Measurements from ENCODE around the gene UGT2B7. TPM values are rescaled to one million over a fixed set of nuclear protein-coding genes. Genes with fewer than 3 reads are reported as not detected.
A peak's percentile ranks its signal among the peaks of the same experiment; 100 is the strongest.

UGT2B7 gene
- total and polyA plus RNA-seq, 2 of the 13 experiments (the other 11 are each of a cell fraction or from before 2014, with no cell fraction given) = 26.8 to 41.8 TPM

DNA sequence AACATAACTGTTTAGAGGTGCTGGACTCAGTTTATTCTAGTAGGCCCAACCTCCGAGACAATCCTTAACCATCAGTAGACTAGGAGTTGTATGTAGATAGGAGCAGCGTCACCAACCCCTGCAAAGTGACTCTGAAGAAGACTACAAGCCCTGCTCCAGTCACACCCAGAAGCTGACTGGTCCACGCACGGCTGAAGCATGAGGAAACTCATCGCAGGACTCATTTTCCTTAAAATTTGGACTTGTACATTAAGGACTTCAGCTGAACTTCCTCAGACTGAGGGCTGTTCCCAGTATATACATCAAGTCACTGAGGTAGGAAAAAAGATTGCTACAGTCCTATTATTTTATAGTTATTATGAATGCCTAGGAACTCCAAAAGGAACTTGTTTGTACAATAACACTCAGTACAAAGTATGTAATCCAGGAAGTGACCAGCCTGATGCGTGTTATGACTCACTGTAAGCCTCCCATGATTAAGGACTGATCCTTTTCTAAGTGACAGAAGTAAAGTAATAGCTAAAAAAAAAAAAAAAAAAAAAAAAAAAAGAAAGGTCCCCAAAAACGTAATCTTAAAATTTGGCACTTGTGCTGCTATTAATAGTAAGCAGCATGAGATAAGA lies 41.6 kb upstream of the UGT2B7 start:
- FAIRE-seq (no peak), ATAC-seq (no peak), DNase-seq (ENCODE audit: low spot score) (peak; percentile 66)
- no TSS peak for BruUV-seq (replicated peaks)
- peak overlapping the region in 2 of 3 experiments; percentile 10 to 48; a peak in 3 of 6 replicates for H3K4me3 ChIP-seq (replicated peaks in 1 of 3; ENCODE audit: insufficient read depth in 1 of 3, low read depth in 2 of 3, low read length in 3 of 3)
- CTCF ChIA-PET (ENCODE audit: low intra/inter-chr PET ratio, low total read pairs) = no interaction called here
- 40% methylated on average over 7 of the region's 7 CpGs for WGBS (ENCODE audit: low lambda C conversion rate)
- peak overlapping the region; percentile 88 for H3K27ac ChIP-seq (ENCODE audit: extremely low read length, insufficient read depth, low read length)
- in situ Hi-C loops (cut with HindIII; ENCODE audit: extremely low pct_ligation_motif_present, low pct_unique_long_range_greater_than_20kb) (loop anchor here (25.0 kb wide), 1 partner anchor 567 kb away; no protein-coding TSS in a partner anchor), intact Hi-C loops (cut with micrococcal nuclease; ENCODE audit: unreplicated experiment) (loop anchor here (5.0 to 10.0 kb wide), 3 partner anchors 113 to 560 kb away; partner anchors contain the start of gene UGT2B10)
- no peaks in the 10 kb centered on the region for H3K36me3 ChIP-seq (replicated peaks in 1 of 2; ENCODE audit: control insufficient read depth in 1 of 2, insufficient read depth in 2 of 2, low read length in 2 of 2)
- H3K27me3 ChIP-seq (ENCODE audit: control insufficient read depth in 1 of 2, insufficient read depth in 2 of 2, low read length in 2 of 2) = no peaks in the 10 kb centered on the region
- H3K4me1 ChIP-seq (ENCODE audit: insufficient read depth, low read length) = peaks cover 64% of the 10 kb centered on the region
- peak overlapping the region; percentile 92 for H3K9ac ChIP-seq (ENCODE audit: insufficient read depth, low read depth, low read length)
- peak overlapping the region; percentile 83 for H3K4me2 ChIP-seq (ENCODE audit: low read depth, low read length)
- H2AFZ ChIP-seq (ENCODE audit: low read length) = no peak overlapping the region
- POLR2A ChIA-PET = interaction anchor here (0.5 to 4.3 kb wide), 12 partner anchors 9 to 322 kb away, joined by 3 to 19 read pairs (median 3); partner anchors contain the start of genes UGT2A3 and UGT2B7
- H3K9me3 ChIP-seq (ENCODE audit: low read length) = no peaks in the 10 kb centered on the region
- no peaks in the 10 kb centered on the region for H4K20me1 ChIP-seq (ENCODE audit: insufficient read depth, low read length)
- H3K79me2 ChIP-seq (ENCODE audit: insufficient read depth, low read length) = peaks cover 85% of the 10 kb centered on the region
- TF ChIP-seq, protein P1, sequence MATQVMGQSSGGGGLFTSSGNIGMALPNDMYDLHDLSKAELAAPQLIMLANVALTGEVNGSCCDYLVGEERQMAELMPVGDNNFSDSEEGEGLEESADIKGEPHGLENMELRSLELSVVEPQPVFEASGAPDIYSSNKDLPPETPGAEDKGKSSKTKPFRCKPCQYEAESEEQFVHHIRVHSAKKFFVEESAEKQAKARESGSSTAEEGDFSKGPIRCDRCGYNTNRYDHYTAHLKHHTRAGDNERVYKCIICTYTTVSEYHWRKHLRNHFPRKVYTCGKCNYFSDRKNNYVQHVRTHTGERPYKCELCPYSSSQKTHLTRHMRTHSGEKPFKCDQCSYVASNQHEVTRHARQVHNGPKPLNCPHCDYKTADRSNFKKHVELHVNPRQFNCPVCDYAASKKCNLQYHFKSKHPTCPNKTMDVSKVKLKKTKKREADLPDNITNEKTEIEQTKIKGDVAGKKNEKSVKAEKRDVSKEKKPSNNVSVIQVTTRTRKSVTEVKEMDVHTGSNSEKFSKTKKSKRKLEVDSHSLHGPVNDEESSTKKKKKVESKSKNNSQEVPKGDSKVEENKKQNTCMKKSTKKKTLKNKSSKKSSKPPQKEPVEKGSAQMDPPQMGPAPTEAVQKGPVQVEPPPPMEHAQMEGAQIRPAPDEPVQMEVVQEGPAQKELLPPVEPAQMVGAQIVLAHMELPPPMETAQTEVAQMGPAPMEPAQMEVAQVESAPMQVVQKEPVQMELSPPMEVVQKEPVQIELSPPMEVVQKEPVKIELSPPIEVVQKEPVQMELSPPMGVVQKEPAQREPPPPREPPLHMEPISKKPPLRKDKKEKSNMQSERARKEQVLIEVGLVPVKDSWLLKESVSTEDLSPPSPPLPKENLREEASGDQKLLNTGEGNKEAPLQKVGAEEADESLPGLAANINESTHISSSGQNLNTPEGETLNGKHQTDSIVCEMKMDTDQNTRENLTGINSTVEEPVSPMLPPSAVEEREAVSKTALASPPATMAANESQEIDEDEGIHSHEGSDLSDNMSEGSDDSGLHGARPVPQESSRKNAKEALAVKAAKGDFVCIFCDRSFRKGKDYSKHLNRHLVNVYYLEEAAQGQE (IDR thresholded peaks at IDR 0.05; ENCODE audit: borderline replicate concordance in 1 of 2, low read depth in 1 of 2, low read length in 2 of 2) = no peak
- TF ChIP-seq, protein P2, sequence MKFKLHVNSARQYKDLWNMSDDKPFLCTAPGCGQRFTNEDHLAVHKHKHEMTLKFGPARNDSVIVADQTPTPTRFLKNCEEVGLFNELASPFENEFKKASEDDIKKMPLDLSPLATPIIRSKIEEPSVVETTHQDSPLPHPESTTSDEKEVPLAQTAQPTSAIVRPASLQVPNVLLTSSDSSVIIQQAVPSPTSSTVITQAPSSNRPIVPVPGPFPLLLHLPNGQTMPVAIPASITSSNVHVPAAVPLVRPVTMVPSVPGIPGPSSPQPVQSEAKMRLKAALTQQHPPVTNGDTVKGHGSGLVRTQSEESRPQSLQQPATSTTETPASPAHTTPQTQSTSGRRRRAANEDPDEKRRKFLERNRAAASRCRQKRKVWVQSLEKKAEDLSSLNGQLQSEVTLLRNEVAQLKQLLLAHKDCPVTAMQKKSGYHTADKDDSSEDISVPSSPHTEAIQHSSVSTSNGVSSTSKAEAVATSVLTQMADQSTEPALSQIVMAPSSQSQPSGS (CRISPR knock-in tag; IDR thresholded peaks at IDR 0.05) = no peak
- TF ChIP-seq ZFX (CRISPR knock-in tag; IDR thresholded peaks at IDR 0.05; ENCODE audit: low read depth) (0 out of 2 replicates have a peak, but pooled peaks have one; percentile 11), ELF1 (CRISPR knock-in tag; IDR thresholded peaks at IDR 0.05) (peak; percentile 67), KDM6A (CRISPR knock-in tag; IDR thresholded peaks at IDR 0.05; ENCODE audit: low read depth) (no peak), ZNF614 (CRISPR knock-in tag; IDR thresholded peaks at IDR 0.05; ENCODE audit: borderline replicate concordance) (no peak), SALL1 (CRISPR knock-in tag; IDR thresholded peaks at IDR 0.05) (peak; percentile 48), SIX4 (CRISPR knock-in tag; IDR thresholded peaks at IDR 0.05) (no peak), ZNF232 (CRISPR knock-in tag; IDR thresholded peaks at IDR 0.05; ENCODE audit: borderline replicate concordance) (peak; percentile 86), FOSL2 (CRISPR knock-in tag; IDR thresholded peaks at IDR 0.05) (peak; percentile 36; the same call in 1 of the 2 replicates), SSRP1 (CRISPR knock-in tag; IDR thresholded peaks at IDR 0.05) (0 out of 2 replicates have a peak, but pooled peaks have one; percentile 28)
- TF ChIP-seq, protein P3, sequence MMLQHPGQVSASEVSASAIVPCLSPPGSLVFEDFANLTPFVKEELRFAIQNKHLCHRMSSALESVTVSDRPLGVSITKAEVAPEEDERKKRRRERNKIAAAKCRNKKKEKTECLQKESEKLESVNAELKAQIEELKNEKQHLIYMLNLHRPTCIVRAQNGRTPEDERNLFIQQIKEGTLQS (CRISPR knock-in tag; IDR thresholded peaks at IDR 0.05) = no peak
